Right atrium auricular region (tissue), 2 donors: ENCODE results near the gene SS18L1. TPM values are rescaled to one million over a fixed set of nuclear protein-coding genes. Genes with fewer than 3 reads are reported as not detected.

Experiments
- DNase-seq: peaks from one replicate; pipeline ENCODE4 v3.0.0-alpha.2; 2019; ENCODE audit warnings: low spot score
- H3K27ac ChIP-seq, 2 donors: fragments of 200-600 bp; sonication (generic); 1 replicate in 1 of 2; 2 replicates in 1 of 2; pipeline ENCODE4 v1.5.1; 2016 to 2019
- H3K27me3 ChIP-seq, 2 donors: fragments of 200-600 bp; sonication (generic); one replicate each; pipeline versions ENCODE4 v1.5.1 to v1.6.0; 2017 to 2019
- H3K36me3 ChIP-seq: fragments of 200-600 bp; sonication (generic); one replicate; pipeline ENCODE4 v1.5.1; 2016
- H3K4me1 ChIP-seq, 2 donors: fragments of 200-600 bp; sonication (generic); one replicate each; pipeline versions ENCODE4 v1.5.1 to v1.6.0; 2017 to 2019
- H3K4me3 ChIP-seq, 2 donors: fragments of 200-600 bp; sonication (generic); 1 replicate in 1 of 2; 2 replicates in 1 of 2; pipeline ENCODE4 v1.5.1; 2017 to 2019; ENCODE audit warnings: mild to moderate bottlenecking in 1 of 2, moderate library complexity in 1 of 2
- H3K9me3 ChIP-seq, 2 donors: fragments of 200-600 bp; sonication (generic); one replicate each; pipeline ENCODE4 v1.5.1; 2019
- total RNA-seq, 2 donors: library from RNA; depleted of rRNA; stranded (reverse); fragments of >200 nt; gene quantifications; one replicate each; pipeline ENCODE4 v1.1.0, GENCODE V29; 2016
- TF ChIP-seq, protein P1 (sequence below), 2 donors: fragments of 200-600 bp; sonication (generic); IDR thresholded peaks; one replicate each; pipeline ENCODE4 v1.5.1; 2019; ENCODE audit warnings: antibody characterized with exemption in 2 of 2

Gene SS18L1
- total RNA-seq, 2 donors from 2014 or later = 8.3 to 9.0 TPM

DNA sequence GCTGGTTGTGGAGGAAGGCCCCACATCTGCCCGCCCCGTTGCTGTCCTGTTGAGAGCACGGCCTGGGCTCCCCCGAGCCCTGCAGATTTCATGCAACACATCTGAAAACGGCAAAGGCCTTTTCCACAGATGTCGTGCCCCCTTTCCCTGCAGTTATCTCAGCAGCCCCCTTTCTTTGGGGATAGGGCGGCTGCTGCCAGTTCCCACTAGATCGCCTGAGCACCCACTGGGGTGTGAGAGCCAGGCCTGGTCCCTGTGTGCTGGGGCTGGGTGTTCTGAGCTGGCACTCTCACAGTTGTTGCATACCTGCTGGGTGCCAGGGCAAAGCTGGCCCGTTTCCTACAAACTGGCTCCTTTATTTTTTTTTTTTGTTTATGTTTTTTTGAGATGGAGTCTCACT is 27.0 kb downstream of the SS18L1 start:
- no peaks in the 10 kb centered on the region for H3K27me3 ChIP-seq
- no peak overlapping the region for H3K27ac ChIP-seq

DNA sequence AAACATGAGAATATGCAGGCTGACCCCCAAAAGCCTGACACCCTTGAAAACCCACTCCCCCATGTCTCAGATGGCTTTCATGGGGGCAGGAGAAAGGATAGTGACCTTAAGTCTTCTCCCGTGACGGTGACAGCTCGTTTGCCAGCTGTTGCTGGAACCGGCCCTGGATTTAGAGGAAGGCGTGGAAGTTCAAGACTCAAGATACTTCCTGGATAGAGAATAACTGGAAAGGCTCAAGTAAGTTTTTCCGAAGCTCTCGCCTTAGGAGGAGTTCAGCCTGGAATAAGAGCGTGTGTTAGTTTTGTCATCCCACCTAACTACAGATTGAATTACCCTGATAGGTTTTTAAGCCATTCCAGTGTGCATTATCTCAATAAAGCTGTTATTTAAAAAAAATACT is 27.7 kb downstream of the SS18L1 start:
- DNase-seq = no peak
- Histone ChIP-seq H3K27me3 (no peaks in the 10 kb centered on the region), H3K4me1 (no peaks in the 10 kb centered on the region), H3K27ac (no peak overlapping the region), H3K9me3 (no peaks in the 10 kb centered on the region), H3K36me3 (peaks cover 36% of the 10 kb centered on the region), H3K4me3 (no peak overlapping the region)
- TF ChIP-seq, protein P1, sequence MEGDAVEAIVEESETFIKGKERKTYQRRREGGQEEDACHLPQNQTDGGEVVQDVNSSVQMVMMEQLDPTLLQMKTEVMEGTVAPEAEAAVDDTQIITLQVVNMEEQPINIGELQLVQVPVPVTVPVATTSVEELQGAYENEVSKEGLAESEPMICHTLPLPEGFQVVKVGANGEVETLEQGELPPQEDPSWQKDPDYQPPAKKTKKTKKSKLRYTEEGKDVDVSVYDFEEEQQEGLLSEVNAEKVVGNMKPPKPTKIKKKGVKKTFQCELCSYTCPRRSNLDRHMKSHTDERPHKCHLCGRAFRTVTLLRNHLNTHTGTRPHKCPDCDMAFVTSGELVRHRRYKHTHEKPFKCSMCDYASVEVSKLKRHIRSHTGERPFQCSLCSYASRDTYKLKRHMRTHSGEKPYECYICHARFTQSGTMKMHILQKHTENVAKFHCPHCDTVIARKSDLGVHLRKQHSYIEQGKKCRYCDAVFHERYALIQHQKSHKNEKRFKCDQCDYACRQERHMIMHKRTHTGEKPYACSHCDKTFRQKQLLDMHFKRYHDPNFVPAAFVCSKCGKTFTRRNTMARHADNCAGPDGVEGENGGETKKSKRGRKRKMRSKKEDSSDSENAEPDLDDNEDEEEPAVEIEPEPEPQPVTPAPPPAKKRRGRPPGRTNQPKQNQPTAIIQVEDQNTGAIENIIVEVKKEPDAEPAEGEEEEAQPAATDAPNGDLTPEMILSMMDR (IDR thresholded peaks at IDR 0.05) = no peak

More for the DNA sequence above, 27.0 kb downstream of the SS18L1 start:
- Histone ChIP-seq H3K36me3 (peaks cover 36% of the 10 kb centered on the region), H3K4me3 (no peak overlapping the region), H3K4me1 (no peaks in the 10 kb centered on the region), H3K9me3 (no peaks in the 10 kb centered on the region)
- TF ChIP-seq, protein P1 (IDR thresholded peaks at IDR 0.05) = no peak
- DNase-seq = no peak

DNA sequence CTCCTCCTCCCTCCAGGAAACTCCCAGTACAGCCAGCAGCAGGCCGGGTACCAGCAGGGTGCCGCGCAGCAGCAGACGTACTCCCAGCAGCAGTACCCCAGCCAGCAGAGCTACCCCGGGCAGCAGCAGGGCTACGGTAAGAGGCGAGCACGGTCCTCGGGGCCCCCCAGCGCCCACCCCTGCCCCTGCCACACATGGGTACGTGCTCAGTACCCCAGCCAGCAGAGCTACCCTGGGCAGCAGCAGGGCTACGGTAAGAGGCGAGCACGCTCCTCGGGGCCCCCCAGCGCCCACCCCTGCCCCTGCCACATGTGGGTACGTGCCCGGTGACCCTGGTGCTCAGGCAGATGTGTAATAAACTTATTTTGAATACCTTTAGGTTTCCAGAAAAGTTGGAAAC is 29.1 kb downstream of the SS18L1 start:
- peaks cover 31% of the 10 kb centered on the region for H3K36me3 ChIP-seq
- no peak overlapping the region for H3K4me3 ChIP-seq
- H3K4me1 ChIP-seq = no peaks in the 10 kb centered on the region
- DNase-seq = no peak
- no peak overlapping the region for H3K27ac ChIP-seq
- H3K9me3 ChIP-seq = no peaks in the 10 kb centered on the region
- TF ChIP-seq, protein P1 (IDR thresholded peaks at IDR 0.05) = no peak
- H3K27me3 ChIP-seq = no peaks in the 10 kb centered on the region

DNA sequence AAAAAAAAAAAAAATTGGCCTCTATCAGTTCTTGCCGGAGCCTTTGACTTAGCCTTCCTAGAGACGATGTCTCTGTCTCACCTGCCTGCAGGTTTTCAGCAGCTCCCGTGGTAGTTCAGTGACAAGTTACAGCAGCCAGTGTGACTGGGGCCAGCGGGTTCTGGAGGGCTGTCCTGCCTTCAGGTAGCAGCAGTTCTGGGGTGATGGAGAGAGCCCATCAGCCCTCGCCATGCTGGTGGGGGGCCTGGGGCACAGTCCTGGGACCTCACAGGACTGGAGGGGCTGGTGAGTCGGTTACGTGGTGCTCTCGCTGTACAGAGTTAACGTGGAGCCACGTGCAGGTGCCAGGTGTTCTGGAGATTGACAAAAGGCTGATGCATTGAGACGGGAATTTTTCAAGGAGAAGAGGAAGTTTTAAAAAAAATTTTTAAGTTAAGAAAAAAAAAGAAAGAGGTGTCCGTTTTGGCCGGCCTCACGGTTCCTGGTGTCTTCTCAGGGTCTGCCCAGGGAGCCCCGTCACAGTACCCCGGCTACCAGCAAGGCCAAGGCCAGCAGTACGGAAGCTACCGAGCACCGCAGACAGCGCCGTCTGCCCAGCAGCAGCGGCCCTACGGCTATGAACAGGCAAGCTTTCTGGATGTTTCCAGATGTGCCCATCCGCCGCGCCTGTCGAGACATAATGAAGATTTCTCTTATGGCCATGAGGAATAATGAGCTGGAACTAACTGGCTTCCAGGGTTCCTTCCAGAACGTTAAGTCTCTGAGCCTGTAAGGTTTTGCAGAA is 30.6 kb downstream of the SS18L1 start:
- no peak overlapping the region for H3K27ac ChIP-seq
- no peak overlapping the region for H3K4me3 ChIP-seq
- no peaks in the 10 kb centered on the region for H3K27me3 ChIP-seq
- TF ChIP-seq, protein P1 (IDR thresholded peaks at IDR 0.05) = no peak
- no peak for DNase-seq
- no peaks in the 10 kb centered on the region for H3K4me1 ChIP-seq
- H3K36me3 ChIP-seq = peaks cover 35% of the 10 kb centered on the region
- H3K9me3 ChIP-seq = no peaks in the 10 kb centered on the region

DNA sequence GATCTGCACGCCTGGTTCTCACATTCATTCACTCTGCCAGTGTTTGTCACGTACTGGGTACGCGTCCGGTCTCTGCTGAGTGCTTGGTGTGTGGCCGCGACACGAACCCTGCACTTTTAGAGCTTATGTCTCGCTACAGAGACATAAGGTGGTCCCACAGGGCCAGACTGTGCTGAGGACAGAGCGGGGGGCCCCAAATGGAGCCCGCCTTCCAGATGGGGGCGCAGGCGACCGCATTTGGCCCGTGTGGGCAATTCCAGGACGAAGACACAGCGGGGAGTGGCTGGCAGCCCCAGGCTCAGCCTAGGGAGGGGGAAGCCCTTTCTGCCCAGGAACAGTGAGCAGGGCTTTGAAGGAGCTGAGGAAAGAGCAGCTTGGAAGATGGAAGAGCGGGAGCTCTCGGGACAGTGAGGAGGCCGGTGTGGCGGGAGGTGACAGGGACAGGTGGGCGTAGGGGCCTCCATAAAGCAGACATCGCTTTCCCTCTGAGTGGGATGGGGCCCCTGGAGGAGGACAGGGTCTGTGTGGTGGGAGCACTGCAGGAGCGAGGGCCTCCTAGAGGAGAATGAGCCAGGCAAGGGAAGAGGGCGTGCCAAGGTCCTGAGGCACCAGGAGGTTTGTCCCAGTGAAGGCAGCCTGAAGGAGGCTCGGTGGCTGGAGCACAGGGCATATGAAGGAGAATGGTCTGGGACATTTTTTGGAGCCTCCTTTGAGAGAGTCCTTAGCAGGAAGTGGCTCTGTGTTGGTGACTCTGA is 31.5 kb downstream of the SS18L1 start:
- no peaks in the 10 kb centered on the region for H3K9me3 ChIP-seq
- H3K36me3 ChIP-seq = peaks cover 40% of the 10 kb centered on the region
- DNase-seq = no peak
- no peaks in the 10 kb centered on the region for H3K4me1 ChIP-seq
- no peak overlapping the region for H3K4me3 ChIP-seq
- no peaks in the 10 kb centered on the region for H3K27me3 ChIP-seq
- no peak overlapping the region for H3K27ac ChIP-seq
- TF ChIP-seq, protein P1 (IDR thresholded peaks at IDR 0.05) = no peak
